Esophagus (tissue), 2 donors: ENCODE results near the gene GTF3C4. TPM values are rescaled to one million over a fixed set of nuclear protein-coding genes. Genes with fewer than 3 reads are reported as not detected.

Experiments used
- H3K27ac ChIP-seq, 2 donors: one replicate each; pipeline ENCODE4 v1.5.1; 2013; ENCODE audit warnings: low read depth in 2 of 2, mild to moderate bottlenecking in 2 of 2, inconsistent platforms in 1 of 2, low read length in 1 of 2, moderate library complexity in 1 of 2
- H3K27me3 ChIP-seq, 2 donors: one replicate each; pipeline ENCODE4 v1.6.1; 2013; ENCODE audit warnings: low read length in 2 of 2, control low read depth in 1 of 2, mild to moderate bottlenecking in 1 of 2; ENCODE audit not compliant: insufficient read depth in 2 of 2, control insufficient read depth in 1 of 2
- H3K36me3 ChIP-seq, 2 donors: one replicate each; pipeline ENCODE4 v1.6.1; 2013; ENCODE audit warnings: low read length in 1 of 2; ENCODE audit not compliant: control insufficient read depth in 2 of 2, insufficient read depth in 2 of 2
- H3K4me1 ChIP-seq, 2 donors: one replicate each; pipeline ENCODE4 v1.6.1; 2013; ENCODE audit warnings: low read length in 1 of 2; ENCODE audit not compliant: control insufficient read depth in 2 of 2, insufficient read depth in 2 of 2
- H3K4me3 ChIP-seq, 2 donors: one replicate each; pipeline ENCODE4 v1.5.1; 2013; ENCODE audit warnings: low read length in 2 of 2, mild to moderate bottlenecking in 2 of 2, low read depth in 1 of 2, moderate library complexity in 1 of 2
- H3K9me3 ChIP-seq, 2 donors: one replicate each; pipeline ENCODE4 v1.6.1; 2013; ENCODE audit warnings: mild to moderate bottlenecking in 2 of 2, low read depth in 1 of 2, low read length in 1 of 2, moderate library complexity in 1 of 2; ENCODE audit not compliant: control insufficient read depth in 2 of 2, insufficient read depth in 1 of 2
- WGBS, 2 donors: extraction: QIAGEN DNeasy Blood & Tissue Kit; methylation state at CpG; one replicate each; pipeline ENCODE4 v1.1.7; 2013; 5-methylcytosine and 5-hydroxymethylcytosine counted together
- polyA plus RNA-seq, 2 donors: library from polyadenylated mRNA; stranded (reverse); fragments of 200-250 nt; gene quantifications; one replicate each; pipeline ENCODE4 v1.2.3, GENCODE V29; 2013
- donor health status: healthy with polysubstance abuse.
- donor health status: Bipolar disorder and iron deficiency.

The GTF3C4 gene
- polyA plus RNA-seq, 2 donors, result 2.1 to 3.8 TPM

DNA sequence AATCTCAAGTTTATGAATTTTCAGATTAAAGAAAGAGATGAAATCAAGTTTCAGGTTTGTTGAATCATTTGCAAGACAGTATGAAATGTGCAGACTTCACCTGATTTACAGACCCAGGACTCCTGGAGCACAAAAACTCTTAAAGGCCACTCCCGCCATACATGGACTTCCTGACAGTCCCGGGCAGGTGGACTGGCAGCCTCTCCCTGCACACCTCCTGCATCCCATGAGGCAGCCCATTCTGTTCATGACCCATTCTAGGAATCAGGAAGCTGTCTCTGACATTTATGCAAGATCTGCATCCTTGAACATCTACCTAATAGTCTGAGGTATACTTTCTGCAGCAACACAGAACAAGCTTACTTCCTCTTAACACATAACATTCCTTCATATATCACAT, 6.4 kb upstream of the GTF3C4 start:
- H3K27me3 ChIP-seq, result no peaks in the 10 kb centered on the region
- H3K4me1 ChIP-seq, result no peaks in the 10 kb centered on the region
- H3K4me3 ChIP-seq, result no peak overlapping the region
- H3K9me3 ChIP-seq, result no peaks in the 10 kb centered on the region
- WGBS, 2 donors, result 89 to 92% methylated on average over 2 of the region's 2 CpGs
- peaks cover 15 to 17% of the 10 kb centered on the region in 2 donors for H3K36me3 ChIP-seq
- no peak overlapping the region for H3K27ac ChIP-seq

DNA sequence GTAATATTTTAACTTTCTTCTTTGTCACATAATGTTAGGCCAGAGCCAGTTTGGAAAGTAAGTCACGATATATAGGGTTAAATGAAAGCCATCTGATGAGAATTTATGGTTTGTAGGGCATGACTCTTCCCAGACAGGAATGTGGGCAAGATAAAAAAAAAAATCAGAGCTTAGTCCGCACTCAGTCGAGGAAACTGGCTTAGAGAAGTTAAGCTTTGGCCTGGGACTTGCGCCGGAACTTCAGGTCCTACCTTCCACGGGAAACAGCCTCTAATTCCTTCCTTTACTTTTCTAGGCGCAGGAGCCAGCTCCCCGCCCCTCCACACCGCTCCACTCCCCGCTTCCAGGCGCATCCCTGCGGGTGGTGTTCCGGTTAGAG, 956 bp upstream of the GTF3C4 start:
- Histone ChIP-seq H3K36me3 (peaks cover 0 to 3% of the 10 kb centered on the region in 2 donors), H3K27ac (peak overlapping the region; percentile 96 to 98), H3K9me3 (no peaks in the 10 kb centered on the region), H3K4me1 (no peaks in the 10 kb centered on the region), H3K27me3 (no peaks in the 10 kb centered on the region), H3K4me3 (peak overlapping the region; percentile 78 to 97)
- 0% methylated on average over 13 of the region's 13 CpGs for WGBS, 2 donors

DNA sequence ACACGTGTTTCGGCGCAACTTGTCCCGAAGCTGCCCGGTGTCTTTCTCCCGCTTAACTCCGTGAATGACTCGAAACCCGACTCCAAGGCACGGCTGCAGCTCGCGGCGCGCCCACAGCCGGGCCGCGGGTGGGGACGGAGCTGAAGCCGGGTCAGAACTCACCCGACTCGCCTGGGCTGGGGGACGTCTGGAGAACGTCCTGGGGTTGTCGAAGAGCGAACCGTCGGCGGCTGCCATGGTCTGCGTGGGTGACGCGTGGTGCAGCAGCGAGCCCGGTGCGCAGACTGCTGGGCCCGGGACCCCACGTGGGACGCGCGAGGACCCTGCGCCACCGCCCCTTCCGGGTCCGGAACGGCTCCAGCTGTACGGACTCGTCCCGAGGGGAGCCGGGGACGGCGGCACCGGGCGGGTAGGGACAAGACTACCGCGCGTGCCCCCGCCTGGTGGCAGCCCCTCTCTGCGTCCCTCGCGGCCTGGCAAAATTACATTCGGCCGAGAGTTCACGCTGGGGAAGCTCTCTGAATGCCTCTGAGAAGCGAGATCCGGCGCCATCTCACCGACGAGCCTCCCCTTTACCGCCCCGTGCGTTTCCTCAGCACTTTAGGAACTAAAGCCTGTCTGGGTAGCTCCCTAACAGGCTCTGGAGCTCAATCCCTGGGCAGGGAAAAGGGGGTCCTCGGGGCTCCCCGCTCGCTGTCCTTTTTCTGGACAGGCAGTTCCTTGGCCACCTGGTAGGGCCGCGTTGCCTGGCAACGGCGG, 387 bp upstream of the GTF3C4 start, which contains the start of gene DDX31:
Gene DDX31, minus strand, starts transcription at position 286 of the 759 bp plus-strand sequence. Its CDS starts 49 bp downstream, at position 237.
- Histone ChIP-seq H3K4me3 (peak within 1 kb of the TSS; percentile 78 to 97), H3K9me3 (no peaks in the 10 kb centered on the region), H3K4me1 (no peaks in the 10 kb centered on the region), H3K27ac (peak within 1 kb of the TSS; percentile 96 to 98), H3K36me3 (peaks cover 0 to under 1% of the 10 kb centered on the region in 2 donors), H3K27me3 (no peaks in the 10 kb centered on the region)
- 1% methylated on average over 61 to 77 of the region's 77 CpGs for WGBS, 2 donors

DNA sequence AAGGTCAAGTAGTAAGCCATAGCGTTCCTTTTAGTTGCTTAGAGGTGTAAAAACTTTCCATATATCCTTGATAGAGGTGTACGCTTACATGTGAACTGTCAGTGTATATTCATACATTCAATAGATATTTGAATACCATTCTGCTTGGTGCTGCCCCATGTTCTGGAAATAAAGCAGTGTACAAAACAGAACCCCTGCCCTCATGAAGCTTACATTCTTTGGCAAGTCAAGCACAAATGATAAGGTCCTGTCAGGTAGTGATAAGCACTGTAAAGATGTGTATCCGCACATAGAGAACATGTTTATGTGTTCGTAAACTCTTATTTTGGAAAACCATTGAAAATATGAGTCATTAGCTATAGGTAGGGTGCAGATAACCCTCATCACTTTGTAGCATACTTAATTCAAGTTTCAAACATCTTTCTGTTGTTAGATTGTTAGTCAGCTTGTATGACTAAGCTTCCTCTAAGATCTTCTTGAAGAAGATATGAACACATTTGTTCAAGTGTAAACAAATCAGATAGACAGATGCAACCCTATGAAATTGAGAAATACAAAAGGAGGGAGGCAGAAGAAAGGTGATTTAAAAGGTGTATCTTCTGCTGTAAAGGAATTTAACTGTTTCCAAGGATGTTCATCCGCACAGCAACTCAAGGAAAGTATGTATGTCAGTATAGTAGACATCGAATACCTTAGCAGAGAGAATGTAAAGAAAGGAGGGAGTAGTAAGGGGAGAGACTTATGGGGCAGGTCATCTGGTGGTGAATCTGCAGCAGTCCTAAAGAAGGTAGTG, 1.6 kb downstream of the GTF3C4 start:
- Histone ChIP-seq H3K27ac (no peak overlapping the region), H3K36me3 (no peaks in the 10 kb centered on the region), H3K27me3 (no peaks in the 10 kb centered on the region), H3K9me3 (no peaks in the 10 kb centered on the region), H3K4me3 (peak overlapping the region in 1 of 2 donors; percentile 78), H3K4me1 (no peaks in the 10 kb centered on the region)
- 79 to 83% methylated on average over 6 of the region's 6 CpGs for WGBS, 2 donors

DNA sequence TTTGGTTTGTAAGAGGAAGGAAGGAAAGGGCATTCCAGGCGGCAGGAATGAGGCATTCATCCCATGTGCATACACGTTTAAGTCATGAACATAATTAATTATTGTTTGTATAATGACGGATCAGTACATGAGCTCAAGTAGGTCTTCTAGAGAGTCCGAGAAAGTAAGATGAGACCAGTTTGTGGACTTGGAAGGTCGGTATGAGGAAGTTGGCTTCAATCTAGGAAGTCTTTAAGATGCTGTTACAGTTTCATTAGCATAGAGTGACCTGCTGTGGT, 2.1 kb downstream of the GTF3C4 start:
- Histone ChIP-seq H3K27me3 (no peaks in the 10 kb centered on the region), H3K36me3 (no peaks in the 10 kb centered on the region), H3K9me3 (no peaks in the 10 kb centered on the region), H3K27ac (no peak overlapping the region), H3K4me3 (no peak overlapping the region), H3K4me1 (no peaks in the 10 kb centered on the region)
- 14 to 19% methylated on average over 5 of the region's 5 CpGs for WGBS, 2 donors

DNA sequence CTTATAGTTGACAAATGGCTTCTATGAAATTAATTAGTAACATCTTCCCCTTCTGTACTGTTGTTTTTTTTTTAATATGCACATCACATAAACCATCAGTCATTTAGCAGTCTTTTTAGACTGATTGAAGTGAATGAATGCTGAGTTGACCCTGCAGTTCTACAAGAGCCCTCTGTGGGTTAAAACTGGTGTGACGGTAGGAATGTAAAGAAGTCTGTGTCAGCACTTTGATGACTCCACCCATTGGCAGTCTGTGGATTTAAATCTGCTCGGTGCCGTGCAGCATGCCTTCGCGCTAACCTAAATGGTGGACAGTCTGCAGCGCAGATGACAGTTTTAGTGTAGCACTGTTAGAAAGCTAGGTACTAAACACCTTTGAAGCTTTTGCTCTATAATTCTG, 3.1 kb downstream of the GTF3C4 start:
- Histone ChIP-seq H3K4me1 (no peaks in the 10 kb centered on the region), H3K27me3 (no peaks in the 10 kb centered on the region), H3K27ac (no peak overlapping the region), H3K9me3 (no peaks in the 10 kb centered on the region), H3K4me3 (no peak overlapping the region), H3K36me3 (peaks cover 5% of the 10 kb centered on the region in 2 donors)
- WGBS, 2 donors, result 23 to 30% methylated on average over 6 of the region's 6 CpGs

DNA sequence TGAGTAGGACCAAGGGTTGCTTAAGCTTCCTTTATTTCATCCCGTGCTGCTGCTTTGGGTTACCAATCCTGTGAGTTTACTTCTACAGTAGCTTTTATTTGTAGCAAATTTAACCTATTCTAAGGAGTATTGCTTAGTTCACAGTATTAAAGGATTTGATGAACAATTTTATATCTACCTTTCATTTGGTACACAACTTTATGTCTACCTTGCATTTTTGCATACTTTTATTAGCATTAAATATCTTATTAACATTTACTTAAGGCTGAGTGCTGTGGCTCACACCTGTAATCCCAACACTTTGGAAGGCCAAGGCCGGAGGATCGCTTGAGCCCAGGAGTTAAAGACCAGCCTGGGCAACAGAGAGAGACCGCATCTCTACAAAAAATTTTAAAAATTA, 4.2 kb downstream of the GTF3C4 start:
- Histone ChIP-seq H3K27me3 (no peaks in the 10 kb centered on the region), H3K36me3 (peaks cover 7 to 12% of the 10 kb centered on the region in 2 donors), H3K4me1 (no peaks in the 10 kb centered on the region), H3K4me3 (no peak overlapping the region), H3K9me3 (no peaks in the 10 kb centered on the region), H3K27ac (no peak overlapping the region)
- WGBS, 2 donors, result 86 to 88% methylated on average over 4 of the region's 4 CpGs

DNA sequence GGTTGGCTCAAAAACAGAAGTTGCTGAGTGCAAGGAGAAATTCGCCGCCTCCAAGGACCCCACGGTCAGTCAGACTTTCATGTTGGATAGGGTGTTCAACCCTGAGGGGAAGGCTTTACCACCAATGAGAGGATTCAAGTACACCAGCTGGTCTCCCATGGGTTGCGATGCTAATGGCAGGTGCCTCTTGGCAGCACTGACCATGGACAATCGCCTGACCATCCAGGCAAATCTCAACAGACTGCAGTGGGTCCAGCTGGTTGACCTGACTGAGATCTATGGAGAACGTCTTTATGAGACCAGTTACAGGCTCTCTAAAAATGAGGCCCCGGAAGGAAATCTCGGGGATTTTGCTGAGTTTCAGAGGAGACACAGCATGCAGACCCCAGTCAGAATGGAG, 7.7 kb downstream of the GTF3C4 start:
- 95 to 97% methylated on average over 8 of the region's 8 CpGs for WGBS, 2 donors
- Histone ChIP-seq H3K36me3 (peaks cover 9 to 13% of the 10 kb centered on the region in 2 donors), H3K27ac (no peak overlapping the region), H3K9me3 (no peaks in the 10 kb centered on the region), H3K4me1 (no peaks in the 10 kb centered on the region), H3K4me3 (no peak overlapping the region), H3K27me3 (no peaks in the 10 kb centered on the region)

DNA sequence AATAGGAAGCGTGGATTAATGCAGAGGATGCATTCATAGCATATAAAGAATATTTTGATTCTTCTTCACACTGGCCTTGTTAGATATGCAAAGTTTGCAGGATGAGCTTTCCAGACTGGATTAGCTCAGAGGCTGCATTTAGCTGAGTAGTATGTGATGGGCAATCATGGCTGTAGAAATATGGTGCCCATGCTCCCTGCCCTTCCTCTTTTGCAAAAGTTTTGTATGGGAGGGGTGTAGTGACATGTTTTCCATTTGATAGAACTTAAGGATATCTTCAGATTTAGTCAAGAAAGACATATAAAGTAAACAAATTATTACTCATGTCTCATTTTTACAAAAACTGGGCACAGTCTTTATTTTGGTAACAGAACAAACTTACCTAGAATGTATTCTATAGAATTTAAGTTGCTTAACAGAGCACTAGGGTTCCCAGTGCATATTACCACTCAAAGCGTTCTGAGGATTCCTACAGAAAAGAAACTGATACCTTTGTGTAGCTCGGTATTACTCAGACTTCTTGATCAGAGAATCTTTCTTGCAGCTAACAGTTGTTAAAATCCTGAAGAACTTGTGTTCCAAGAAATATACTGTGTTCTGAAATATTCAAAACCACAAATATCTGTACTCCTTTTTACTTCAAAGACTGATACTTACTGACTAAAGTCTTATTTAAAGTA, 9.8 kb downstream of the GTF3C4 start:
- peaks cover 13 to 16% of the 10 kb centered on the region in 2 donors for H3K36me3 ChIP-seq
- WGBS, 2 donors, result 49 to 57% methylated on average over 3 of the region's 3 CpGs

More for the DNA sequence above, 9.8 kb downstream of the GTF3C4 start:
- Histone ChIP-seq H3K27me3 (no peaks in the 10 kb centered on the region), H3K9me3 (no peaks in the 10 kb centered on the region), H3K4me1 (no peaks in the 10 kb centered on the region), H3K4me3 (no peak overlapping the region), H3K27ac (no peak overlapping the region)
